ENCODE measurements around the gene CHST11. TPM values are rescaled to one million over a fixed set of nuclear protein-coding genes. Genes with fewer than 3 reads are reported as not detected.
A peak's percentile ranks its signal among the peaks of the same experiment; 100 is the strongest.

Gene CHST11
- total RNA-seq, 1 donor from 2014 or later, result 1.2 TPM

DNA sequence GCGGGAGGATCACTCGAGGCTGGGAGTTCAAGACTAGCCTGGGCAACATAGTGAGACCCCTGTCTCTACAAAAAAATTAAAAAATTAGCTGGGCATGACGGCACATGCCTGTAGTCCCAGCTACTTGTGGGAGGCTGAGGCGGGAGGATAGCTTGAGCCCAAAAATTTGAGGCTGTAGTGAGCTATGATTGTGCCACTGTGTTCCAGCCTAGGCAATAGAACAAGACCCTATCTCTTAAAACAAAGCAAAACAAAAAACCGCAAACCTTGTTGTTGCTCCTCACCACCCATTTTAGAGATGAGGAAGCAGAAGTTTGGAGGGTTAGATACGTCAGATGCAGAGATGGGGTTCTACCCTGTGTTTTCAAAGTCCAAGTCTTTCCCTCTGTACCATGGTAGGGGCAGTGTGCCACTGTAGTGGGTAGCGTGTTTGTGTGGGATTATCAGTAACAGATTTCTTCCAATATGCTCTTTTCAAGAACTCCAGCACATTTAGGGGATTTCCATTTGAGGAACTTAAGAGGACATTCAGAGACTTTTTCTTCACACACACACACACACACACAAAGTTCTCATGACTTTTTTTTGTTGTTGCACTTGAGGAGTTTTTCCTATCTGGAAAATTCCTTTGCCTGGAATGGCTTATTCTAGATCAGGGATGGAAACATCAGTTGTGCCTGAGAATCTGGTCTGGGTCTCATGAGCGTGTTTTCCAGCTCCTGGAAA, 186.5 kb downstream of the CHST11 start:
- ATAC-seq, result no peak

DNA sequence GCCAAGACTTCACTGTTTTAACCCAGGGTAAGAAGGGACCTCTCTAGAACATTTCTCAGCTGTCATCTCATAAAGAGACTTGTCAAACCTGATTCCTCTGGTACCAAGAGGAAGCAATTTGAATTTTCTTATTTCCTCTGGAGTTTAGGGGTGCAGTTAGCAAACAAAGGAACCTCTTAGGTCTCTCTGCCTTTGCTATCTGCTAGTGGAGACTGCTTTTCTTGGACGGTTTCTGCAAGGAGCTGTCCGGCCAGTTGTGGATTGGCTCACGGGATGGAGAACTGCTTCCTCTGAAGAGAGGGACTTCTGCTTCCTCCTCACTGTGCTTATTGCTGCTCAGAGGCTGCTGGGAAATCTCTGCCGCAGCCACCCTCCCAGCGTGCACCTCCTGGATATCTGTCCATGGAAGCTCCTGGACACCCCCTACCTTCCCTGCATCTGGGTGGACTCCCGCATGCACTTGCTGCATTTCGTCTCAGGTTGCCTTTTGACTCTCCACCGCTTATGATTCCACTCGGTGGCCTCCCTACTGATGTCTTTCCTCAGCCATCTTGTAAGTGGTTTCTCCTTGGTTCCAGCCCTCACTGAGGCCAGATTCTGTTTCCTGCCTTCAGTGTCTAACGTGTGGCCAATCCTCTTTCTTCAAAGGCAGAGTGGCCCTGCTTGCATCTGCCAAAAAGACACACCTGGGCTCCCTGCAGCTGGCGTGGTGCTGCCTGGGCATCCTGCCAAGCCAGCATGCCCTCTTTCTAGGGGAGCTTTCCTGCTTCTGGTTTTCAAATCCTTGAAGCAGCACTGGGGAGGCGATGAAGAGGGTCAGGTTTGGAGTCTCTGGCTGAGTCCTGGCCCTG, 187.3 kb downstream of the CHST11 start:
- DNase-seq (ENCODE audit: low spot score), result no peak
- ATAC-seq, result peak; percentile 51

More for the DNA sequence above, 186.5 kb downstream of the CHST11 start:
- DNase-seq (ENCODE audit: low spot score), result no peak

DNA sequence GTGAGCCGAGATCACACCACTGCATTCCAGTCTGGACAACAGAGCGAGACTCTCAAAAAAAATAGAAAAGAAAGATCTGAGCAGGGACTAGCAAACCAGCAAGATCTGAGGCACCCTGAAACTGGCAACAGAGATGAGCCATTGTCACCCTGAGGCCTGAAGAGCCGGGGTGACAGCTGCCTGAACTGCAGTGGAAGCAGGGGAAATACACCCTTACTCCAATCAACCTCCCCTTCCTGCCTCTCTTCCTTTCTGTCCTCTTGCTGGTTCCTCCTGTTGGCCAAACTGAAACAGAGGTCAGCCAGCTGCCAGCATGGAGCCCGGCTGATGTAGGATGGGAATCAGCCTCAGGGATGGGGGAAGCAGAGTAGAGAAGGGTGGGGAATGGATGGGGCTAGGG, 192.0 kb downstream of the CHST11 start:
- ATAC-seq (no peak), DNase-seq (ENCODE audit: low spot score) (no peak)

DNA sequence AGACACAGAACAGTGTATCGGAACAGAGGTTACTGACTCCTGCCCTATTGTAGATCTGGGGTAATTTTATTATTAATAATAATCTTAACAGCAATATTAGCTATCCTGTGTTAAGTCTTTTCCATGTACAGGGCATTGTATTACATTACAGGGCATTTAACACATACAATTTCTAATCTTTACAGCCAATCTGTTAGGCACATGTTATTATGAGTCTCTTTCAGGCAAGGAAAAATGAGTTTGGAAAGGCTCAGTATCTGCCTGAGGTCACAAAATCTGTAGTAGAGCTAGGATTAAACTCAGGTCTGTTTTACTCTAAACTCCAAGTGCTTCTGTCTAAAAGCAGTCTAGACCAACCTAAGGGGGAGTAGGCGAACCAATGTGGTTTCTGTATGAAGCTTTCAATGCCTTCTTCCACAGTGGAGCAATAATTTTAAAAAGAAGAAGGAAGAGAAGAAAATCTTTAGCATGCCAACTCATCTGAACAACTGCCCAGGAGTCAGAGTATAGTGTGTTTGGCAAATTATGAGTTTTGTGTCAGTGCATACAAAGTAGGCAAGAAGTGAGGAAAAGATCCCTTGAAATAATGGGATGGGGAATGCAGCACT, 192.6 kb downstream of the CHST11 start:
- DNase-seq (ENCODE audit: low spot score) (no peak), ATAC-seq (no peak)

DNA sequence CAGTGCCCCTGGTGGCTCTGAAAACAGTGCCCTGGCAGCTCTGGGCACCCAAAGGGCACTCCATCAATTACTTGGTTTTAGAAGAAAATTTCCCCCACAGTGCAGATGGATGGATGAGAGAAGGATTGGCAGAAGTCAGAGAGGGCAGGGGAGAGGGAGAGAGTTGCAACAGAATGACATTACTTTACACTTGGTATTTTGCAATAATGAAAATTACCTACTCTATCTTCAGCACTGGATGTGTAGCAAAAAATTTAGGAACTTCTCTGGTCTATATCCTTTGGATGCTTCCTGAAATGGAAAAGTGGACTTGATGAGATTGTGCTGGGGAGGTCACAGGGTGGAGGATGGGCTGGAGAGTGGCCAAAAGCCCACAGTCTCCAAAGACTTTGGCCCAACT, 193.2 kb downstream of the CHST11 start:
- DNase-seq (ENCODE audit: low spot score) (no peak), ATAC-seq (no peak)

DNA sequence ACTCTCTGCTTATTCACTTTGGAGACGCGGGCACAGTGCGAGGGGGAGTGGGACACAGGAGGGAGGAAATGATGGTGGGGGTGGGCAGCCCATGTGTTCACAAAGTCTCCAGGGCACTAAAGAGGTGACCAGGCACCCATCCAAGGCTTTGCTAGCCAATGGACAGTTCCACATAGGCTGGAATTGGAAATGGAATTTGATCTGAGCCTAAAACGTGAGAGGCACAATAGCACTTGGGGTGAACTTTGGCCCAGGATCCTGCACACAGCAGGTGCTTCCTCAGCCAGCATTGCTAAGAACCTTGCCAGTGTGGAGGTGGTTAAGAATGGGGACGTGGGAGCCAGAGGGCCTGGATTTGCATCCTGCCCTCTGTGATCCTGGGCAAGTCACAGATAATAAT, 193.8 kb downstream of the CHST11 start:
- ATAC-seq (no peak), DNase-seq (ENCODE audit: low spot score) (no peak)

DNA sequence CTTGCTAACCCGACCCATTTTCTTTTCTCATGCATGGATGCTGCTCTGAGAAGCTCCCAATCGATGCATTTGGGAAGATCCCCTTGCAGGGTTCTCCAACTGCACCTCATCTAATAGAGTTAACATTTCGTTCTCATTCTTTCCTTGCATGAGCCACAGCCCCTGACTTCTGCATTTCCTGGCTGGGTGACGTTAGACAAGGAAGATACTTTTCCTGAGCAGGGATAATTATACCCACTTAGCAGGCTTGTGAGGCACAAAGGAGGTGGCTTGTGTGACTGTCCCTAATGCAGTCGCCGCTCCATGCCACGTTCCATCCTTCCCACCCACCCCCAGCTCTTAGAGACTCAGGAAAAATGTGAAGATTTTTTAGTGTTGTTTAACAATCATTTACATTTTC, 195.1 kb downstream of the CHST11 start:
- ATAC-seq (no peak), DNase-seq (ENCODE audit: low spot score) (no peak)

DNA sequence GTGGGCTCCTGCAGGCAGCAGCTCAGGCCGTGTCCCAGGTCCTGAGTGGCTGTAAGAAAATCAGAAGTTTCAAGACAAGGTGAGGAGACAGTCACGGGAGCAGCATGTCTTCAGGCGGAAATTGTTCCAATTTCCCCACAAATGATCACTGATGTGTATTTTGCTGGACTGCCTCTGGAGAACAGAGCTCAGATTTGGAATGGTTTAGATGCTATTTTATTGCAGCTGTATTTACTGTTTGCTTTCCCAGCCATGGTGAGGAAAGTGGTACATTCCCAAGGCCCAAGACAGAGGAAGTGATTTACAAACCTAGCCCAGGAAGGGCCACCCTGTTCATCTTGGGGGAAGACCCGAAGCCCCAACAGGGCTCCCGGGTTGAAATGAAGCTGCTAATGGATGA, 195.6 kb downstream of the CHST11 start:
- ATAC-seq, result no peak
- no peak for DNase-seq (ENCODE audit: low spot score)

DNA sequence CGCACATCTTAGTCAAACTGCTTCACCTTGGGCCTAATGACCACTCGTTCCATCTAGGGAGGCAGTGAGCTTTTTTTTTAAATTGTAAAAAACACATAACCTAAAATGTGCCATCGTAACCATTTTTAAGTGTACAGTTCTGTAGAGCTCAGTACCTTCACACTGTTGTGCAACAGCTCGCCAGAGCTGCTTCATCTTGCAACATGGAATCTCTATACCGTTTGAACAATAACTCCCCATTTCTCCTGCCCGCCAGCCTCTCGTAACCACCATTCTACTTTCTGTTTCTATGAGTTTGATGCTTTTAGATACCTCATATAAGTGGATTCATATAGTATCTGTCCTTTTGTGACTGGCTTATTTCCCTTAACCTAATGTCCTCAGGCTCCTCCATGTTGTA, 196.2 kb downstream of the CHST11 start:
- ATAC-seq, result no peak

DNA sequence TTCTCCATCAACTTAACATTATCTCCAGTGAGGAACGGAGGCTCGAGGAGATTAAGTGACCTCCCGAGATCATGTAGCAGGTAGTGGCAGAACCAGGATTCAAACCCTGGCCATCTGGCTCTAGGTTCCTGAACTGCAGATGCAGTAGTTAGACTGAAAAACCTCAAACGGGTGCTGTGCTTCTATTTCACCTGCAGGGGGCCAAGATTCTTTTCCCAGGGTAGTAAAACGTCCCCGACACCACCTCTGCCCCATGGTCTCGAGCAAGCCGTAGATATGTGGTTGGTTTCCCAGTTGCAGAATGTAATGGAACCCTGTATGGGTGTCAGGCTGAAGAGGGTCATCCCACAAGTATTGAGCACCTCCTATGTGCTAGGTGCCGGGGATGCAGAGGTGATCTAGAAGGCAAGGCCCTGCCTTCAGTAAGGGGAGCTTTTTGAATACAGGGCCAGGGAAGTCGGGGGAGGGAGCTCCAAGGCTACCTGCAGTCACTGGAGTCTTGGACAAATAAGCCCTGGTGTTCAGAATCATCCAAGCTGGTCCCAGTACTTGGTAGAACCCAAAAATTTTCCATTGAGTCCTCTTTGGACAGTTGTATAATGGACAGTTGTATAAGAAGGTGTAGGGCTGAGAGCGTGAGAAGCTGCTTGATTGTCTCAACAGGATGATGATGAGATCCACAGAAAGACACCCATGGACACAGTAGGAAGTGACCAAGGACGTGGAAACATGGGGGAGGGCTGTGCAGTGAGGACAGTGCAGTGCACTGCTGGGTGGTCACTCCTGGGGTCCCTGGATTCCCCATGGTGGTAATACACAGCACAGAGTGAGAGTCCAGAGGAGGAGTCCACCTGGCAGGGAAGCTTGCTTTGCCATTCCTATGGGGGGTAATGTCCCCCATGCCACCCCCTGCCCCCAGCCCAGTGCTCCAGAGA, 197.2 kb downstream of the CHST11 start:
- DNase-seq (ENCODE audit: low spot score), result no peak
- peak; percentile 38 for ATAC-seq

More for the DNA sequence above, 196.2 kb downstream of the CHST11 start:
- DNase-seq (ENCODE audit: low spot score), result no peak

DNA sequence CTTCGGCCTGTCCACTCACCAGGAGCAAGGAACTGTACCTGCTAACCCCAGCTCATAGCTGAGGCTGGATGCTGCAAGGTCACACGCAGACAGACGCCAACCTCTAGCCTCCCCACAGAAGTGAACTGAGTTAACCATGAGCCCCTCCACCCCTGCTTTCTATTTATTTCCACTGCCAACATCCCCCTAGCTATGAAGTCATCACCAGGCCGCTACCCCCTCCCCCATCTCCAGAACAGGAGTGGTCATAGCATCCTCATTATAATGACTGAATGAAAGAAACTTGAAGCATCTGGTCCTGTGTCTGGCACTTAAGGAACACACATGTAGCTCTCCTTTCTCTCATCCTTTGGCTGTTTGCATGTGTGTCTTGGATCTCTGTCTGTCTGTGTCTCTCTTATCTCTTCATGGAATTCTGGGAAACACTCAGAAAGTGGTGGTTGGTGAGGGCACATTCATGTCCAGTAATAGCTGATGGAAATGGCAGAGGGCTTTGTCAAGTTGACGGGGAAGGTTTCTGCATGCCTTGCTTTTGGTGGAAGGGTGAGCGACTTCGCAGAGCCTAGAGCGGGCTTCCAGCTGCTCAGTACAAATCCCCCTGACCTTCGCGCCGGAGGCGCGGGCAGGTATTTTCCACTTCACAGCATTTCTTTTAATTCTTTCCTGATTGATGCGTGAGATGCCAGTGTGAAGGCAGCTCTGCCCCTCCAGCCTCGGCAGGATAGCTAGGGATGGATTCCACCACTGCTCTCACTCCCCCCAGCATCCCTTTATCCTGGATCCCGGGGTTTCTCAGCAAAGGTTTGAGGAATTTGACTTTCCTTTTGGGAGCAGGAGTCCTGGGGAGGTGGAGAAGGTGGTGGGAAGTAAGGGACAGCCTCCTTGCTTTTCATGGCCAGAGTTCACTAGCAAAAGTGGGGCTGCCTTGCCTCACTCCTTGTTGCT, 198.2 kb downstream of the CHST11 start:
- DNase-seq (ENCODE audit: low spot score) (no peak), ATAC-seq (no peak)

DNA sequence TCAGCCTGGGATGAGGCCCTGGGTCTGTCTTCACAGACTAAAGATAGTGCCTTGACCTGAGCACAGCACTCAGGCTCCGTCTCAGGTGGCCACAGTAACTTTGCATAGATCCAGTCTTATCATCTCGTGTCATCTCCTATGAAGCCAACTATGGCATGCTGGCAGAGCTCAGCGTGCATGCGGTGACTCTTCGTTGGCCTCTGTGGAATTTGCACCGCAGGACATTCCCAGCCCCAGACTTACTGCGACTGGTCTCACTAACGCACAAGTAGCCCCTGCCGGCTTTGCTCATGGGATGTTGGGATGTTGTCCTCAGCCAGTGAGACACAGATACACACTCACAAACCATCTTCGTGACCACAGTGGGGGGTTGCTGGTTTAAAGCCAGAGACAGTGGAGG, 199.6 kb downstream of the CHST11 start:
- ATAC-seq (no peak), DNase-seq (ENCODE audit: low spot score) (no peak)

DNA sequence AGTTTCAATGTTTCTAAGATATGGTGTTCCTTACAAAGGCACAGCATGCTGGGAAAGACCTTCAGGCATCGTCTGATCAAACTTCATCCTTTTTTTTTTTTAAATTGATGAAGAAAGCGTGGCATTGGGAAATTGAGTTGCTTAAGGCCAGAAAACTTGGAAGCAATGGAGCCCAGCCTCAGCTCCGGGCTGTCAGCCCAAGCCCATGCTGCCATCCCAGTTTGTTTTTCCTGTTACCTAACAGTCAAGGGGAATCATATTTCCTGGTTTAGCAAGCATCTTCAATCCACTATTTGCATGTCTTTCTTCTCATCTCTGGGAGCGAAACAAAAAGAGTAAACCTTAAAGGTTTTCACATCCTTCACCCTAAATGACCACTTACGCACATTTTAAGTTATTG, 200.2 kb downstream of the CHST11 start:
- ATAC-seq (peak; percentile 65), DNase-seq (ENCODE audit: low spot score) (no peak)

DNA sequence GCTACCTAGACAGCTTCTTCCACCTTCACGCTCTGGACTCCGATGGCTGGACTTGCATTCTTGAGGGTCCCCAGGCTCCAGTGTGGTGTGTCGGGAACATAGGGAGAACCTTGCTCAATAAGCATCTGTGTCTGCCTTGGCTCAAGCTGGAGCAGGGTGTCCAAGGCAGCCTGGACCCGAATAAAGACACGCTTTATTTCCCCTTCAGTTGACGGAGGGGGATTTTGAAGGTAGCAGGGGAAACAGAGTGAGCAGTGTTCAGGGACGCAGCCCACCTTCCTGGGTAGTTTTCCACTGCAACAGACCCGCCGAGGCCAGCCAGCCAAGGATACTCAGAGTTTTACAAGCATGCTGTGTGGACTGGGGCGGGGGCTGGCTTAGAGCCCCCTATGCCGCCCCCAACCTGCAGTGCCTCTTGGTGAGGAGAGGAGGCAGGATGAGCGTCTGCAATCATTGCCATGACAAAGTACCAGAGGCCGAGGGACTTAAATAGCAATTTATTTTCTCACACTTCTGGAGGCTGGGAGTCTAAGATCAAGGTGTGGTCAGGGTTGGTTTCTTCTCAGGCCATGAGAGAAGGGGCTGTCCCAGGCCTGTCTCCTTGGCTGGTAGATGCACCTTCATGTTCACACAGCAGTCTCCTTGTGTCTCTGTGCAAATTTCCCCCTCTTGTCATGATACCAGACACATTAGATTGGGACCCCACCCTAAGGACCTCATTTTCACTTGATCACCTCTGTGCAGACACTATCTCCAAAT, 201.2 kb downstream of the CHST11 start:
- ATAC-seq (no peak), DNase-seq (ENCODE audit: low spot score) (no peak)

DNA sequence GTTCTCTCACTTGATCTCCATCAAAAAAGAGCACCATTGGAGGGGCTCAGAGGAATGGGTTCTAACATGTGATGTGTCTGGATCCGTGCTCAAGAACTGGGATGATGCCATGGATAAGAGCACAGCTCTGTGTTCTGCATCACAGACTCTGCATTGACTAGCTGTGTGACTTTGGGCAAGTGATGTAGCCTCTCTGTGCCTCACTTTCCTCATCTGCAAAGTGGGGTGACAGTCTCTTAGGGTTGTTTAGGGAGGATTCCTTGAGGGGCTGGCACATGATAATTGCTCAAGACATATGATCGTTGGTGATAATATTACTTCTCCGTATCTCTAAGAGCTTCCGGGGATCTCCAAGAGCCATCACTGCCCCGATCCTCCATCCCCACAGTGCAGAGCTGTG, 202.3 kb downstream of the CHST11 start:
- no peak for ATAC-seq
- no peak for DNase-seq (ENCODE audit: low spot score)

DNA sequence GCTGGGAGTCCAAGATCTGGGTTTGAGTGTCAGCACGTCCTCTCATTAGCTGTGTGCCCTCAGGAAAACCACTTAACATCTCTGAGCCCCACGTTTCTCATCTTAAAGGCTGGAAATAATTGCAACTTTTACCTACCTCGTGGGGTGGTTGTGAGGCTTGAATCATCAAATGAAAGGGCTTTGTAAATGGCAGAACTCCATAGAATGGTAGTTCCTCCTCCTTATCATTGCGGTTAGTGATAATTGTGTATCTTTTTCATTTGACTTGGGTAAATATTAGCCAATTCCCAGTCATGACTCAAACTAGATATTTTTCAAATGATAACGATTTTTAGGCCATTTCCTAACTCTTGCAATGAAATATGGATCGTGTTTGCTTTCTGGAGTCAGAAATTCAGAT, 205.5 kb downstream of the CHST11 start:
- ATAC-seq, result no peak
- DNase-seq (ENCODE audit: low spot score), result no peak

DNA sequence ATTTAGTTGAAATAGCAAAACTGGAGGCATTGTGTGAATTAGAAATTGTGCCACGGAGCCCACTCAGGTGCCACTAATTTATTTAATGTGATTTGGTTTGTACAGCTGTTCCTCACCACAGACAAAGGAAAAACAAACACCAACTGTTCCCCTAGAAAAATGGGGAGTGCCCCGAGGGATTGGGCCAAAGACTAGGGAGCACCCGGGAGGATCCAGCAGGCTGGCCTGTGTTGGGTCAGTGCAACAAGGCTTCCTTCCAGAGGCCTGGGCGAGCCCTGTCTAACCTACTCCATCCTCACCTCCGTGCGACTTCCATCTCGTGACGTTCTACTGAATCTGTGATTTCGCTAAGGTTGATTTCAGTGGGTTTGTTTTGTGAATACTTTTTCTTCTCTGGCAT, 206.2 kb downstream of the CHST11 start:
- DNase-seq (ENCODE audit: low spot score) (no peak), ATAC-seq (no peak)

DNA sequence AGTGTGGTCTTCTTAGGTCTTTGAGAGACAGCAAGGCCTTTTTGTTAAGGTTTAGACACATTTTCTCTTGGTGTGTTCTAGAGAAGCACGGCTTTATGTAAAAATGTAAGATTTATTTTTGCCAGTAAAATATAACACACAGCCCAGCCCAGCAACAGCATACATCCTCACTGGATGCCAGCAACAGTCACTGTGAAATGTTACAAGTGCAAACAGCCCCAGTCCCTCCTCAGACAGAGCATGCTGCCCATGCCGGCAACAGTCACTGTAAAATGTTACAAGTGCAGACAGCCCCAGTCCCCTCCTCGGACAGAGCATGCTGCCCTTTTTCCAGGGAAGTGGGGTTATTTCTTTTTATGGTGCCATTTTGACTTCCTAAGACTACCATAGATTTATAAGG, 207.6 kb downstream of the CHST11 start:
- no peak for ATAC-seq

DNA sequence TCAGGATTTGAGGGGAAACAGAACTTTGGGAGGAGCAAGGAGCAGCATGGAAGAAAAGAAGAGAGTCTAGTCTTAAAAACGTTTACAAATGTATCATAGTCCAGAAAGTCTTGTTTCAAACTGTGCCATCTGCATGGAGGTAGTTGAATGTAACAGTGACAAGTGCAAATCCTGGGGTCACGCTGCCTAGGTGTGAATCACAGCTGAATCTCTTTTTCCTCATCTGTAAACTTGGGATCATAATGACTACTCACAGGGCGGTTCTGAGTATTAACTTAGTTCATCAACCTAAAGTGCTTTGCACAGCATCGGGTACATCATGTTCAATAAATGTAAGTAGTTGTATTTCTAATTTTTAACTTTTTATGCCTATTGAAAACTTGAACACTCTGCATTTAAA, 208.5 kb downstream of the CHST11 start:
- no peak for ATAC-seq
- no peak for DNase-seq (ENCODE audit: low spot score)

More for the DNA sequence above, 207.6 kb downstream of the CHST11 start:
- DNase-seq (ENCODE audit: low spot score), result no peak

Data from left lobe of liver (tissue), 2 donors.